Lung microvascular endothelial cell (primary cell): ENCODE measurements around the gene EXOSC7. TPM values are rescaled to one million over a fixed set of nuclear protein-coding genes. Genes with fewer than 3 reads are reported as not detected.
"Not testable (repeated sequence)": the region's sequence is repeated elsewhere in the genome, so short reads cannot be mapped to it uniquely, and the experiment has no call there.

Experiments
- DNase-seq, 2 donors: peaks; one replicate each; pipeline versions ENCODE4 v3.0.0 to v3.0.0-alpha.2; 2010; ENCODE audit warnings: low read depth in 2 of 2
- total RNA-seq: library from RNA; depleted of rRNA; stranded (reverse); fragments of >200 nt; gene quantifications from 2 replicates; pipeline ENCODE4 v1.2.1, GENCODE V29; 2014

EXOSC7 gene
- total RNA-seq, 1 donor from 2014 or later: 25.6 TPM

DNA sequence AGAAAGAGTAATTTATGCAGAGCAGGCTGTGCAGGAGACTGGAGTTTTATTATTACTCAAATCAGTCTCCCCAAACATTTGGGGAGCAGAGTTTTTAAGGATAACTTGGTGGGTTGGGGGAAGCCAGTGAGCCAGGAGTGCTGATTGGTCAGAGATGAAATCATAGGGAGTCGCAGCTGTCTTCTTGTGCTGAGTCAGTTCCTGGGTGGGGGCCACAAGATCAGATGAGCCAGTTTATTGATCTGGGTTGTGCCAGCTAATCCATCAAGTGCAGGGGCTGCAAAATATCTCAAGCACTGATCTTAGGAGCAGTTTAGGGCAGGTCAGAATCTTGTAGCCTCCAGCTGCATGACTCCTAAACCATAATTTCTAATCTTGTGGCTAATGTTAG is 77.8 kb downstream of the EXOSC7 start:
- DNase-seq: not testable (repeated sequence)

DNA sequence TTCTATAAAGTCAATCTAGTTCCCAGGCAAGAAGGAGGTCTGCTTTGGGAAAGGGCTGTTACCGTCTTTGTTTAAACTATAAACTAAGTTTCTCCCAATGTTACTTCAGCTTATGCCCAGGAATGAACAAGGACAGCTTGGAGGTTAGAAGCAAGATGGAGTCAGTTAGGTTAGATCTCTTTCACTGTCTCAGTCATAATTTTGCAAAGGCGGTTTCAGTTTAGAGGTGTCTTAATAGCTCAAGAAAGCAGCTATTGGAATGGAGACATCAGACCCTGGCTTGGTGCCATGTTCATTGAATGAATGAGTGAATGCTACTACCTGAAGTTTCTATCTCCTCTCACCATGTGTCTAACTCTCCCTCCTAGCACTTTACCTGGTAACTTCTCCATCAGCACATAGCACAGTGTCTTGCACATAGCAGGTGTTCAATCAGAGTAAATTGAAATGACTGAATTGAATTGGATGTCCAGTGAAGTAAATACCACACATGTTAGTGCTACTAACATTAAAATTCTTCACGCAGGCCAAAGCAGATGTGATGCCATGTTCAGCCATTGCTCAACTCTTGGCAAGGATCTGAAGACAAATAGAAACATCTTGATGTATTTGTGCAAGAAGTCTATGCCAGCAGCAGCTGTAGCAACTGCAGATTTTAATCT is 78.3 kb downstream of the EXOSC7 start:
- no peak for DNase-seq

DNA sequence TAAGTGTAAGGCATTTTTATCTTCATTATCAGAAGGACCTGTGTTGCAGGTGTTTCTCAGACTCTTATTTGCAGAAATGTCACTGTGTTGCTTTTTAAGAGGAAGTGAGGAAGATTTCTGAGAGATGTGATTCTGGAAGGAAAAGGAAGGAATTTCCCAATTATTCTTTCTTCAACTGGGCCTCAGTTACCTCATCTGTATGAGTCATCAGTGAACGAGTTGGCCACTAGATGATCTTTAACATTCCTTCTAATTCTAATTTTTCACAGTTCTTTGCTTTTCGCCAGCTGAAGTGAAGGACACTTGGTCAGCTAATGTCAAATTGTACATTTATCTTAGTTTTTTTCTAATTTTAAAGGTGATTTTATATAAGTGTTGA is 79.0 kb downstream of the EXOSC7 start:
- peak in 1 of 2 donors; percentile 59 for DNase-seq

DNA sequence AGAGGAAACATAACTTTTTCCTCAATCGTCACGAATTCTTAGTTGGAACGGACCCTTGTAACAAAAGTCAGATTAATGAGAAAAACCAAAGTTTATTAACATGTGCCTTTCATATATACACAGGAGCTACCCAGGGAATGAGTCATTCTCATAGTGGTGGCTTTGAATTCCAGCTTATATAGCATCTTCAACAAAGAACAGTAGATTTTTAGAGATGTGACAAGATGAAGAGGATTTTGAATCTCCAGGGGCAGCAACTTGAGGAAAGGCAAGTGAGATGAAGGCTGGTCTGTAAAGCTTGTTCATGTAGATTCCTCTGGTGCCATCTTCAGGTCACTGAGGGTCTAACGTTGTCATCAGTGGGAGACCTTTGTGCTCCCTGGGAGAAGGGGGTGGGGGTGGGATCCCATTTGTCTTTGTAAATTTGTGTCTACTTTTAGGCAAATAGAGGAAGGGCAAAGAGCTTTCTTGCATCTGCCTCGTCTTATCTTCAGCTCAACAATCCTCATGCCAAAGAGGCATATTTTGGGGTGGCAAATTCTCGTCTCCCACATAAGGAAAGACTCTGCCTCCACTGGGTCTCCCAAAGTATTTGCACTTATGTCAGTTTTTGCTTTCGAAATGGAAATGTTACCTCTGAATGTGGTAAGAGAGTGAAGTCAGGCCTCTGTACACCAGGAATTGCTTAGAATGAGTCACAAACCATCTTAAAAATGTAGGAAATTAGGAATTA is 79.5 kb downstream of the EXOSC7 start:
- peak in 1 of 2 donors; percentile 32 for DNase-seq

DNA sequence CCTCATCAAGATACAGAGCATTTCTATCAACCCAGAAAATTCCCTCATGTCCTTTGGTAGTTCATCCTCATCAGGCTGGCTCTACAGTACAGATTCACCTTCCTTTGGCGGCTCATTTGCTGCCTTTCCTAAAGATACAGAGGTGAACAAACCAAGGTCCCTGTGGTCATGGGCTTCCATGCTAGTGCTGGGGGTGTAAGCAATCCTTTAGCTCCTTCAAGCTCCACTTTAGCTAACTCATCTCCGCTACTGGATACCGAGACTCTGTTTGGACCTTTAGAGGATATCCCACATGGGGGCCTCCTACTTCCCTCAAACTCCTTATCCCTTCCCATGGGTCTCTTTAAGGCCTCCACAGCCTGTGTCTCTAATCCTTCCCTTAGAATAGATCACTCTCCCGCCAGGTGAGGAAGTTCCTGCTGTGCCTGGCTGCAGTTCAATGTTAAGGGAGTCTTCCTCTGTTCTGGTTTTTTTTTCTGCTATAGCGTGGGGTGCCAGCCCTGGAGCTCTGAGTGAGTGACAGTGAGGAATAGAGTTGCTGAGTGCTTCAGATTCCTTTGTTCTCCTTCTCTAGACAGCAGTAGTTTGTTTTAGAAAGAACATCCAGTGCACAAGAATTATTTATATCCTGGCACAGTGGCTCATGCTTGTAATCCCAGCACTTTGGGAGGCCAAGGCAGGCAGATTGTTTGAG is 80.7 kb downstream of the EXOSC7 start:
- DNase-seq: peak in 1 of 2 donors; percentile 16

DNA sequence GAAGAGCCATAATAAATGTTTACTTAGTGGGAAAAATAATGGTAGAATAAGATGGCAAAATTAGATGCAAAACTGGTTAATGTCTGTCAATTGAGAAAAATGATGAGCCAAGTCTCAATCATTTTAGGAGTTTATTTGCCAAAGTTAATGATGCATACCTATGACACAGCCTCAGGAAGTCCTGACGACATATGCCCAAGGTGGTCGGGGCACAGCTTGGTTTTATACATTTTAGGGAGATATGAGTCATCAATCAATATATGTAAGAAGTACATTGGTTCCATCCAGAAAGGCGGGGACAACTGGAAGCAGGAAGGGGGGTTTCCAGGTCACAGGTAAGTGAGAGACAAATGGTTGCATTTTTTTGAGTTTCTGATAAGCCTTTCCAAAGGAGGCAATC is 81.5 kb downstream of the EXOSC7 start:
- no peak for DNase-seq

DNA sequence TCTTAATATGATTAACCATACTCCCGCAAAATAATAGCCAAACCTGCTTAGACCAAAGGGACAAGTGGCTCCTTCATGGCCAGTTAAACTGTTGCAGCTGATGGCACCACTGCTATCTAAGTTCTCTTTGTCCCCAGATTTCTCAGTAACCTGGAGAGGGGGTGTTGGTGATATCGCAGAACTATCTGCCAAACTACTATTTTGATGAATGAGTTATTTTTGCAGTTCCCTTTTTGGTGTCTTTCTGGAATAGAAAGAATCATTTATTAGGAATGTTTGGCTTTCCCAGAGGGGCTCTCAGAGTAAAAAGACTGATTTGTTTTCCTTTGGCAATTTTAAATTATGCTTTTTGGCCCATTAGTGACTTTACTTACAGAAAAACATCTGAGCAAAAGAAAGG is 83.1 kb downstream of the EXOSC7 start:
- DNase-seq: no peak

DNA sequence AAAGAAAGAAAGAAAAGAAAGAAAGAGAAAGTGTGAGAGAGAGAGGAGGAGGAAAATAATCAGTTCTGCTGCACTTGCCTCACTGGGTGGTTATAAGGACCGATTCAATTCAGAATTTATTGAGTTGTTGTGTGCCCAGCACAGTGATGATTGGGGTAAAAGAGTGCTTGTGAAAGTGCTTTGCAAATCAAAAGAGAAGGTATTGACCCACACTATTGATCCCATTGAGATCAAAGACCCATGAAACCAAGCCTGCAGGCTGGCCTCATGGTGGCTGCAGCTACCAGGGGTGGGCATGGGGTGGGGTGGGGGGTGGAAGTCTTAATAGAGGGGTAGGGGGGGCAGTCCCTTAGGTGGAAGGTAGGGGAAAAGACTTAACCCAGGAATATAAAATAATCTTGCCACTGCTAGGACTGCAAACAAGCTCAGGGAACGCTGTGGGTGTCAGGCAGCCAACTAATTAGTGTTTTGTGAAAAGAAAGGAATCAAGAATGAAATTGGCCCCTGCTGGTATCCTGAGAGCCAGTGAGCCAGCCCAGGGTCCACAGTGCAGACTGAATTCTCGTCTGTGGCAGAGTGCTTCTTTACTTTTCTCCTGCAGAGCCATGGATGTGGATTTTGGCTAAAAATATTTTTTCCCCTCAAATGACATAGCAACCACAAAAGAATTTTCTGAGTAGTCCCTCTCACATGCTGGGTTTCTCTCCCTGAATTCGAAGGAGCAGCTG is 84.3 kb downstream of the EXOSC7 start:
- no peak for DNase-seq

Other genes with a start within 250 kb of the EXOSC7 start
- gene ZNF501, start 246.6 kb upstream of the EXOSC7 start, total RNA-seq: 2.4 and 3.4 TPM in 2 replicates
- gene KIAA1143, start 214.6 kb upstream of the EXOSC7 start, total RNA-seq: 12.2 and 14.1 TPM in 2 replicates
- 1.6 and 4.8 TPM in 2 replicates for gene KIF15, start 214.4 kb upstream of the EXOSC7 start, total RNA-seq
- 8.5 and 9.5 TPM in 2 replicates for gene TMEM42, start 114.3 kb upstream of the EXOSC7 start, total RNA-seq
- gene TGM4, start 101.6 kb upstream of the EXOSC7 start, total RNA-seq: under 0.01 TPM in 1 of 2 replicates, not detected in the other
- 57.1 and 61.5 TPM in 2 replicates for gene ZDHHC3, start 70 bp upstream of the EXOSC7 start, total RNA-seq
- gene CLEC3B, start 50.1 kb downstream of the EXOSC7 start, total RNA-seq: 0.20 and 0.22 TPM in 2 replicates
- gene CDCP1, start 170.1 kb downstream of the EXOSC7 start, total RNA-seq: under 0.01 and 0.44 TPM in 2 replicates